Activated naive CD4-positive, alpha-beta T cell treated with anti-CD3 and anti-CD28 coated beads, Interleukin-2, amount 50 U/mL, for 16 hours (primary cell): ENCODE results near the gene NPNT.

Experiments
- DNase-seq: peaks from one replicate; pipeline ENCODE4 v3.0.0-alpha.2; 2020

The NPNT gene

DNA sequence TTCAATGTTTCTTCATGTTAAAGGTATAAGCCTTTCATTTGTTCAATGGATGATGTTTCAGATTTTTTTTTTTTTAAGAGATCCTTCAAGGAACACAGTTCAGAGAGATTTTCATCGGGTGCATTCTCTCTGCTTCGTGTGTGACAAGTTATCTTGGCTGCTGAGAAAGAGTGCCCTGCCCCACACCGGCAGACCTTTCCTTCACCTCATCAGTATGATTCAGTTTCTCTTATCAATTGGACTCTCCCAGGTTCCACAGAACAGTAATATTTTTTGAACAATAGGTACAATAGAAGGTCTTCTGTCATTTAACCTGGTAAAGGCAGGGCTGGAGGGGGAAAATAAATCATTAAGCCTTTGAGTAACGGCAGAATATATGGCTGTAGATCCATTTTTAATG is 75.8 kb downstream of the NPNT start:
- DNase-seq, result no peak

DNA sequence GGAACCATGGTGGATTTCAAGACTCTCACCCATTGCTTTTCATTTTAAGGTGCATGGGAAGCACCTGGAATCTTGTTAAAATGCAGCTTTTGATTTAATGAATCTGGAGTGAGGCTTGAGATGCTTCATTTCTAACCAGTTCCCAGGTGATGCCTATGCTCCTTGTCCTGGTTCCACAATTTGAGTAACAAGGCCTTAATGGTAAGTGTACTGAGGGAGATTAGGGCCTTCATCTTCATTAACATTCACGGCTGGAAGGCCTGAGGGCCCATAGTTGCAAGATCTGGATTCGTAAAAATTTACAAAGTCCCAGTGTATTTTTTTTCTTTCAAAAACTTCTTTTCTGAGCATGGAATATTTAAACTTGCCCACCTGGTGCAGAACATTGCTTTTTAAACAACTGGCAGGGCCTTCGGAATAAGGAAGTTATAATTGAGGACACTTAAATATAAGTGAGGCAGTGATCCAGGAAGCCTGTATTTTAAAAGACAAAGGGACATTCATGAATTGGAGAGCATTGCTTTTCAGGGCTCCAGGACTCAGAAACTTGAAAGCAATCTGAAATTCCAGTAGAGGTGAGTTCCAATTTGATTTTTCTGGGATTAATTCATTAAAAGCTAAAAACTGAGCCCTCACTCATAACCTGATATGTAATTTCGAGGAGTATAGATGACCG is 77.8 kb downstream of the NPNT start:
- DNase-seq, result no peak

GRCh38 chr4:105976915-105977314 is 81.6 kb downstream of the NPNT start:
- no peak for DNase-seq

DNA sequence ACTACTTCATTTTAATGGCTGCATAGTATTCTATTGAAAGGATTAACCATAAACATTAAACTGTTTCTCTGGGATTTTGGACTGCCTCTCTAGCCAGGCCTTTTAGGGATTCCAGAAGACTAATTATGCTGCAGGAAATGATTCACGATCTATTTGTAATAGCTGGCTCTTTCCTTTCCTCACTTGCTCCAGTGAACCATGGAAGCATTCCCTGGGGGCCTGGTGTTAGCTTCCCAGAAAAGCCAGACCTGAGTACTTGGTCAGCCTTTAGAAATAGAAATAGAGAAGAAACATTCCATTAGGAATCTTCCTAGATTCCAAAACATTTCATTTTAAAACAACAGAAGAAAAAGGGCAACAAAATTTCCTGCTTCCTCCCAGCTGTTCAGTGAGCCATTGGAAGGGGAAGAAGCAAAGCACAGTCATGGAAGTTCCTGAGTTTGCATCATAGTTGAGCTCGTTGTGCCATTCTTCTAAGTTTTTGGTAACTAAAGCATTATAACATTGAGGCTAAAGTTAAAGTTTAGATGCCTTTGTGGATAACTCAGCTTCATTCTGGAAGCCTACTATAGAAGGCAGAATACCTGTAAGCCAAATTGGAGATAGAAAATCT is 83.5 kb downstream of the NPNT start:
- no peak for DNase-seq

DNA sequence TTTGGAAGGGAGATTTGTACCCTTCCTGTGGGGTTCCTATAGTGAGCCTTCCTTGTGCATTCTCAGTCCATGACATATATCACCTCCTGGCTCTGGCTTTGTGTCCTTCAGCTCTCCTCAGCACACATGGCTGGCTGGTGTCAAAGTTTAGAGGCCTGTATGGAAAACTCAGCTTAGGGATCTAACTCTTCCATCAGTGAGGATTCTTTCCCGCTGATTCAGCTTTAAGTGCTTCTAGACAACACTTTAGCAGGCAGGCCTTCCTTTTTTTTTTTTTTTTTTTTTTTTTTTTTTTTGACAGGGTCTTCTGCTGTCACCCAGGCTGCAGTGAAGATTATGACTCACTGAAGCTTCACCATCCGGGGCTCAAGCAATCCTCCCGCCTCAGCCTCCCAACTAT is 84.2 kb downstream of the NPNT start:
- DNase-seq, result no peak

DNA sequence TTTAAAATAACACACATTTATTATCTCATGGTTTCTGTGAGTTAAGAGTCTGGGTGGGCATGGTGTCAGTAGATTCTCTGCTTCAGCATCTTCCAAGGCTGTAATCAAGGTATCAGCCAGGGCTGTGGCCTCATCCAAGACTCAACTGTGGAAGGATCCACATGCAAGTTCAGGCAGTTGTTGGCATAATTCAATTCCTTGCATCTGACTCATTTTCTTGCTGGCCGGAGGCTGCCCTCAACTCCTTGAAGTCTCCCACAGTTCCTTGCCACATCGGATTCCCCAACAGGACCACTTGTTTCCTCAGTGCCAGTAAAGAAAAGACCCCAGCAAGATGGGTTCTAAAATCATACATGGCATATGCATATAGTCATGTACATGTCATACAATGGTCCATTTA is 93.4 kb downstream of the NPNT start:
- no peak for DNase-seq

GRCh38 chr4:105989485-105990242 is 94.4 kb downstream of the NPNT start:
- no peak for DNase-seq

DNA sequence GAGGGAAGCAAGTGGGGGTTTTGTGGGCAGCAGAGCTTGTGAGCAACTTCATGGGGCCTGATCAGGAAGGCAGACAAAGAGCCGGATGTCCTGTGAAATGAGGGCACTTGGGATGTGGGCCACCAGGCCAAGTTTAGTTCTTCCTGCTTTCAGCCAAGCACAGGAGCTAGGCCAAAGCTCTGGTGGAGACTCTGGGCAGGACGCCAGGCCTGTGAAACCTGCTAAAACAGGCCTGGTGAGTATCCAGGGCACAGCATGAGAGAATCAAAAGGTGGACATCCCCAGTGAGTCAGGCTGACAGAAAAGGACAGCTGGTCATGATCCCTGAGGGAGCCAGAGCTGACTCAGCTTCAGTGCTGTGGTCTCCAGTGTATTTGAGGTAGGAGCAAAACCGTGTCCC is 95.7 kb downstream of the NPNT start:
- DNase-seq, result no peak

GRCh38 chr4:105991726-105992125 is 96.5 kb downstream of the NPNT start:
- no peak for DNase-seq

DNA sequence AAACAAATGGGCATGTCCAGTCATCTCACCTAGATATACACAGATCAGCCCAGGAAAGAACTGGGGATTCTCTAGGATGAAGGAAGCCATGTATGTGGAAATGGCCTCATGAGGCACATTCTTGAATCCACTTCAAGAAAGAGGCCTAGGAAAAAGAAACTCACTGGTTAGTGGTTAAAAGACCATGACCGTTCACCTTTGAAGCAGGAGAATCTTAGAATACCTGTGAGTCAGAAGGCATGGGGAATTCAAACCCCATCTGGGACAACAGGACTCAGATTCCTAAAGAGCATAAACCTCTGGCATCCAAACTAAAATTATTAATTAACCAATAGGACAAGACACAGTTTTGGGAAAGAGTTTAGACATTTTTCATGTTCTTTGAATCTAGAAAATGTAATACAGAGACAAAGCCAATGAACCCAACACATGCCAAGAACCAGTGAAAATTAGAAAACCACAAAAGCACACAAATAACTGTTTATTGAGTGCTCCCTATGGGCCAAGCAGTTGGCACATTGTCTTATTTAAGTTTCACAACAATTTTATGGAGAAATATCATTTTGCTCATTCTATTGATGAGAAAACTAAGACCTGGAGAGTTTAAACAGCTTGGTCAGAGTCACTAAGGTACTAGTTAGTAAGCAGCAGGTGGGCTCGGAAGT is 97.5 kb downstream of the NPNT start:
- DNase-seq, result no peak

DNA sequence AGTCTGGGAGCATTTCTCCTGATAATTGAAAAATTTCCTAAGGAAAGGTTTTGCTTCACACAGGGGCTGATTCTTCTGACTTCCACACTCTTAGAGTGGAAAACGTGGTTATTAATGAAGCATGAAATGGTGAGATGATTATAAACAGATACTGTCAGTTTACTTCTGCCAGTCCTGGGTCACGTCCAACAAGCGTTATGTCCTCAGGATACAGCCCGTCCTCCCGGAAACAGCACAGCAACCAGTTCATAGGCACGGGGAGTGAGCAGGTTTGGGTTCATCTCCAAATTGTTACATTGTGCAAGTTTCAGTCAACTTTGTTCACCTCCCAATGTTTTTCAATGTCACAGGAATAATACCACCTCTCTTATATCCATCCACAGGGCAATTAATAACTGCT is 98.8 kb downstream of the NPNT start:
- no peak for DNase-seq

- DNase-seq, result no peak
These were observed 99.7 kb downstream of the NPNT start for GRCh38 chr4:105994841-105995501.

- no peak for DNase-seq
These were observed 101.6 kb downstream of the NPNT start for GRCh38 chr4:105996845-105997244.

DNA sequence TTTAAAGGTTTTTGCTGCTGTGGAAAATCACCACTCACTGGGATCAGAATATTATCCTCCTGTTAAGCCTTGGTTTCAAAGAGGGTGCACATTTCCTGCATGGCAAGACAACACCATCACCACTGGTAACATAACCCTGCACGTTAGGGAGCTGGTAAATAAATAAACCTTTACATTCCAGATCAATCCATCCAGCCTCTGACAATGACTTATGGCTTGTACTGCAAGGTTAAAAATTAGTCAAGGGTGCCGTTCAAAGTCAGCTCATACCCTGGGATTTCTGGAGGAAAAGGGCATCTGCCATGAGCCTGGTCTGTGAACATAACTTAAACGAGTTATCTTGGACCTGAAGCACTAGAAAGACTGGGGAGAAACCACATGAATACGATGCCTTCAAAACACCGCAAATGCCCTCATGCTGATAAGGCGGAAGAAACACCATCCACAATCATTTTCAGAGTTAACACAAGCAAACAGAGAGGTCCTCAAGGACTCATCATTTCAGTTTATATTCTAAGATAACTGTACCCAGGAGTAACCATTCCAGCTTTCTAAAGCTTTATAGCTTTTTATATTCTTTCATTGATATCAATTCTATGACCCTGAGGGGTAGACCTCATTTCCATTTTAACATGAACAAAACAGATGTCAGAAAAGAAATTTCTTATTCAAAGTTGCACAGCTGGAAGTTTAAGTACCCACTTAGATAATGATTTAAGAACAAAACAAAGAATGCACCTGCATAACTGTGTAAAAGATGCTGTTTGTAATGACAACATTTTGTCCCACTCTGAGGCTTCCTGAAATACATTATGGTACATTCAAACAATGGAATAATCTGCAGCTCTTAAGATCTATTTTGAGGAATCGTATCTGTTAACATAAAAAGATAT is 103.1 kb downstream of the NPNT start:
- no peak for DNase-seq

- no peak for DNase-seq
These were observed 107.7 kb downstream of the NPNT start for GRCh38 chr4:106002994-106003393.

DNA sequence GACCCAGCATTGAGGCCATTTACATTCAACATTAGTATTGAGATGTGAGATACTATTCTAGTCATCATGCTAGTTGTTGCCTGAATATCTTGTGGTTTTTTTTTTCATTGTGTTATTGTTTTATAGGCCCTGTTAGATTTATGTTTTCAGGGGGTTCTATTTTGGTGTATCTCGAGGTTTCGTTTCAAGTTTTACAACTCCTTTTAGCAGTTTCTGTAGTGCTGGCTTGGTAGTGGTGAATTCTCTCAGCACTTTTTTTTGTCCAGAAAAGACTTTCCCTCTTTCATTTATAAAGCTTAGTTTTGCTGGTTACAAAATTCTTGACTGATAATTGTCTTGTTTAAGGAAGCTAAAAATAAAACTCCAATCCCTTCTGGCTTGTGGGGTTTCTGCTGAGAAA is 115.5 kb downstream of the NPNT start:
- DNase-seq, result no peak

GRCh38 chr4:106011387-106011786 is 116.1 kb downstream of the NPNT start:
- DNase-seq, result no peak

DNA sequence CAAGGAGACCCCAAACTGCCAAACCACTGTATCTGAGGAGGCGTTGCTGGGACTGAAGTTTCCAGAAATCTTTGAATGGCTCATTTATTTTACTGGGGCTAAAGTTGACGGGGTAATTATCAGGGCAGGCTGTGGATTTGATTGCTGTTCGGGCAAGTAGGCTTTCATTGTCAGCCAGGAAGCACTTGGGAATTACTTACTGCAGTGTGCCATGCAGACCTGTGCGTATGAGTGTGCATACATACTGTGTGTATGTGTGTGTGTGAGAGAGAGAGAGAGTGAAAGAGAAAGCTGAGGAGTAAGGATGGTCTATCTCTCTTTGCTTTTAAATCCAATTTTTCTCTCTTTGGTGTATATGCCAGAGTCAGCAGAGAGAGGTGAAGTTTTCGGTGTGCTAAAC is 122.7 kb downstream of the NPNT start:
- no peak for DNase-seq

DNA sequence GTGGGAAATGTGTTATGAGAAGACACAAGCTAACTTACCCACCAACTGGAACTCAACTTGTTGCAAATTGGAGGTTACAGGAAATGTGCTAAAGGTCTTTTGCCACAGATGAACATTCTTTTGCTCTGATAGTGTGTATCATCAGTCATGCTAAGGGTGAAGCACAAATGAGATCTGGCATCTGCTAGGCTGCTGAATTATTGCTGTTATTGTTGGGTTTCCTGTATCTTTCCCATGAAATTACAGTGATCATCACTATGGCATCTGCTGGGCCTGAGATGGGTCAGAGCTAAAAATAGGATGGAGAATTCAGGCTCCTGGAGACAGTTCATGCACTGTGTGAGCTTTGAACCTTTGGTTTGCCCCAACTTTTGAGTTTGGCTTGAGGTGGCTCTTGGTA is 124.5 kb downstream of the NPNT start:
- no peak for DNase-seq
